NCI-H524 (cell line): ENCODE data around the gene GPR85.
"Not testable (repeated sequence)": the region's sequence is repeated elsewhere in the genome, so short reads cannot be mapped to it uniquely, and the experiment has no call there.

Source experiments
- DNase-seq, 2 experiments: peaks; one replicate each; lab custom pipeline; 2025; lab: John Stamatoyannopoulos, UW

Gene GPR85

GRCh38 chr7:113086431-113086888 is at the start of gene GPR85:
Gene GPR85 (minus strand): TSS chr7:113086827. CDS start chr7:113084721, 2,106 bp downstream.
- peak; percentile 57 to 75 for DNase-seq

GRCh38 chr7:113134025-113134424 is 47.4 kb upstream of the GPR85 start:
- DNase-seq: no peak

DNA sequence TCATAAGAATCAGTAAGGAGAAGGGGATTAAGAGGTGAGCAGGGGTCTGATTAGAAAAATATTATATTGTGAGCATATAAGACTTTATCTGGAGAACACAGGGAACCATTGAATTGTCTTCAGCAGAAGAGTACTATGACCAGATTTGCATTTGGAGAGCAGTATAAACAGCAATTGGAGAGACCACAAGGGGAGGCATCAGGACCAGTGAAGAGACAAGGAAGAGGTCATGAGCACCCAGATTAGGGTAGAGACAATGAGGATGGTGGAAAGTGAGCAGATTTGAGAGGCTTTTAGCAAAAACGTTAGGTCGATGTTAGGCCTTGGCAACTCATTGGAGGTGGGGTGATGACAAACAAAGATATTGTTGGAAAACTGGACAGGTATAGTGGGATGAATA is 44.7 kb upstream of the GPR85 start:
- no peak for DNase-seq

DNA sequence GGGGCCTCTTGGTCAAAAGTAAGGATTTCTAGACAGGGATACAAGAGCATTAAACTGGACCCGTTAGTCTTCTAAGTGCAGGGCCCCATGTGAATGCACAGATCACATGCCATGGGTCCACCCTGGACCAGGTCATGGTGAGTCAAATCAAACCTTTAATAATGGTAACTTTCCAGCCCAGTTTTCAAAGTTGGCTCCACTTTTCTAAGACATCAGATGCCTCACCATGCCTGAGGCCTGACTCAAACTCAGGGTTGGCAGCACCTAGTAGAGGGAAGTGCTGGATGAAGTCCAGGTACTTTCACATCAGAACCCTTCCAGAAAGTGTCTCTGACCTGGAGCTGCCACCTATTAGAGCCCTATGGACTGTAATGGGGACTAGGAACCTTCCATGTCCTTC is 41.4 kb upstream of the GPR85 start:
- no peak for DNase-seq

- no peak for DNase-seq
These were observed 39.1 kb upstream of the GPR85 start for GRCh38 chr7:113125728-113126127.

- peak; percentile 3 to 54 for DNase-seq
These were observed 36.1 kb upstream of the GPR85 start for GRCh38 chr7:113122744-113123143.

- DNase-seq: no peak
These were observed 34.0 kb upstream of the GPR85 start for GRCh38 chr7:113120647-113121046.

DNA sequence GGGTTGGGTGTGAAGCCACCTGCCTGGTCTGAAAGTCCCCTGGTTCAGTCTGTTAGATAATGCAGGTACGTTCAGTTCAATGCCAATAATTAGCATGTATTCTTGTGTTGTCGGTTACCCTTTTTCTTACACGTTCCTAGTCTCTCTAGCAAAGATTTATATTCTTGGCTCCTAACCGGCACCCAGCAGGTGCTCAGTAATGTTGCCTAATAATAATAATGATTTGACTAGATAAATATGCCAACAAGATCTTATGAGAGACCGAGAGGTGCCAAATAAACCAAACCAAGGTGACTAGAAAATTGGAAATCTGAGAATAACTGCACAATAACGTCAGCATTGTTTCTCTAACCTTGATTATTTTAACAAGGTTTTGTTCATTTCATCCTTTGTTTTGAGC is 32.8 kb upstream of the GPR85 start:
- DNase-seq: no peak

- peak; percentile 75 to 89 for DNase-seq
These were observed 31.7 kb upstream of the GPR85 start, which contains the start of gene SMIM30 for GRCh38 chr7:113118074-113118959. Gene SMIM30 (minus strand): TSS chr7:113118554. CDS start chr7:113117578, 976 bp downstream.

DNA sequence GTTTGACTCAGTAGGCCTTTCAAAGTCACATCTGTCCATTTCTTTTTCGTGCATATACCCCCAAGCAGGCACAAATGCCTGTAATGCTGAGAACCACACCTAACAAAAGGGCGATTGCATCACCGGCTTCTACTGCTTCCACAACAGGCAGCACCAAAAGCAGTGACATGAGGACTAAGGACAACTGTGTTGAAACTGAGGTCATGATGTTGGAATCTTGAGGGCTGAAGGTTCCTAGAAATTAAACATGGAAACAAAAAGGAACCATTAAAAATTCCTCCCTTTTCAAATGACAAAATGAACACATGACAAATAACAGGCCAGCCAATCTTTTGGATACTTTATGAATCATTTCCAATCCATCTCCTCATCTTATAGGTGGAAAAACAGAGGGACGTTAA is 30.7 kb upstream of the GPR85 start:
- not testable (repeated sequence) for DNase-seq

DNA sequence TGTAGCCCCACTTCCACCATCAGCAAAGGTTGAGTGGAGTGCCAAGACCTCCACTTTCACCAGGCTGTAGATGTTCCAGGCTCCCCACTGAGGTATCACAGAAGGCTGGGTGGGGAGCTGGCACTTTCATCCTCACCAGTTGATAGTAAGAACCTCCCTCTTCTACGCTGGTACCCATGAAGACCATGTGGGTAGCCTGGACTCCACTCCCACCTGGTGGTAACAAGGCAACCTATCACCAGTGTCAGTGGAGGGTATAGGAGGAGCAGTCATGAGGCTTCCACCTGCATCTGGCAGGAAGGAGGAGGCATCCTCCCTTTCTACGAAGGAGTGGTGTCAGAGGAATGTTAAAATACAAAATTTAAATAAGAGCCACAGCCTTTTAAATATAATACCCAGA is 27.3 kb upstream of the GPR85 start:
- DNase-seq: peak in 1 of 2 experiments; percentile 24

DNA sequence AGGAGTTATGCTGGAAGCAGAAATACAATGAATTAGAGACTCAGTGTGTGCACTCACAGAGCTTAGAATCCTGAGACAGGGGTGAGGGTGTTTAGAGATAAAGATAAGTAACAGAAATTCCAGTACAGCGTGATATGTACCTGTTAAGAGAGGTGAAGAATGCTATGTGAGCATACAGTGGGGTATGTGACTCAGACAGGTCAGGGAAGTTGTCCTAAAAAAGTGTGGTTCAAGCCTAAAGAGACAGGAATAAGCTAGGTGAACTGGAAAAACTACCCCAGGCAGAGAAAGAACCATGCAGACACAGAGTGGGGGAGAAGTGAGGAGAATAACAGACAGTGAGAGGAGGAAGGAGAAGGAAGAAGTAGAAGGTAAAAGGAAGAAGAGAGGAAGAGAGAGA is 23.1 kb upstream of the GPR85 start:
- no peak for DNase-seq

- DNase-seq: no peak
These were observed 13.5 kb upstream of the GPR85 start for GRCh38 chr7:113100121-113100603.

DNA sequence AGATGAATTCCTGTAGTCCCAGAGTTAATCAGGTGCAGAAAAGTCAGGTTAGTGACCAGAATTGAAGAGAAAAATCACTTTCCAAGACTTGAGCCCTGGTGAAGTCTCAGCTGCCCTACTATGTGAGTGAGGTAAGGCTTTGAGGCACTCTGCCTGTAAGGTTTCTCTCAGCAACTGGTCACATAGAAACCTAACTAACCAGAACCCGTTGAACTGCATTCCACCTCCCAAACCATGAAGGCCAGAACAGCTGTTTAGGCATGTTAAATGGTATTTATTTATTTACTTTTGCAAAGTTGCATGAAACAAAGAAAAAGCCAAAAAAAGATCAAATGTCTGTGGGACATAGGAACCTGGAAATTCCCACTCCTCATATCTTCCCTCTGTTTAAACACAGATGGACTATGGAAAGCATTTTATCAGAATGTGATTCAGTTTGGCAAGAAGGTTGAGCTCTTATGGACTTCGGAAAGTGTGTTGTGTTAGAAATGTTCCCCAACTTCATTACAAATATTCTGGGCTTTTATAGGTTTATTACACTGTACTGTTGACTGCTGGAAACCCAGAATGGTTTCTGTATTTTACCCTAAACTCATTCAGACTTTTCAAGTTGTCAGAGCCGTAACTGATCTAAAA is 12.8 kb upstream of the GPR85 start:
- no peak for DNase-seq

- no peak for DNase-seq
These were observed 8.1 kb upstream of the GPR85 start for GRCh38 chr7:113094517-113095249.

DNA sequence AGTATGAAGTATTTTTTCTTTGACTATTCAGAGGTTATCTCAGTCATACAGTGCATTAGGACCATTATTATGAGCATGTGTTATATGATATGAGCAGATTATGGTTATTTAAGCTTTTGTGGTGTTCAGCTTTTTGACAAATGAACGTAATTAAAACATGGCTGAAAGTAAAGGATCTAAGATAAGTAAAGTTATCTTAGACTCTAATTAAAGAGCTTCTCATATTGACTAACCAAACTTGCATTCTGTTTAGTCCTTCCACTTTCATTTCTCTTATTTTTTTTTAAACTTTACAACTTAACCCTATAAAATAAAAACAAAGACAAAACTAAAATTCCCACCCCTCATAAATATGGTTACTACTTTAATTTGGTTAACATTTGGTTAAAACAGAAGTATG is 6.9 kb upstream of the GPR85 start:
- no peak for DNase-seq

GRCh38 chr7:113092762-113093161 is 6.1 kb upstream of the GPR85 start:
- DNase-seq: no peak

DNA sequence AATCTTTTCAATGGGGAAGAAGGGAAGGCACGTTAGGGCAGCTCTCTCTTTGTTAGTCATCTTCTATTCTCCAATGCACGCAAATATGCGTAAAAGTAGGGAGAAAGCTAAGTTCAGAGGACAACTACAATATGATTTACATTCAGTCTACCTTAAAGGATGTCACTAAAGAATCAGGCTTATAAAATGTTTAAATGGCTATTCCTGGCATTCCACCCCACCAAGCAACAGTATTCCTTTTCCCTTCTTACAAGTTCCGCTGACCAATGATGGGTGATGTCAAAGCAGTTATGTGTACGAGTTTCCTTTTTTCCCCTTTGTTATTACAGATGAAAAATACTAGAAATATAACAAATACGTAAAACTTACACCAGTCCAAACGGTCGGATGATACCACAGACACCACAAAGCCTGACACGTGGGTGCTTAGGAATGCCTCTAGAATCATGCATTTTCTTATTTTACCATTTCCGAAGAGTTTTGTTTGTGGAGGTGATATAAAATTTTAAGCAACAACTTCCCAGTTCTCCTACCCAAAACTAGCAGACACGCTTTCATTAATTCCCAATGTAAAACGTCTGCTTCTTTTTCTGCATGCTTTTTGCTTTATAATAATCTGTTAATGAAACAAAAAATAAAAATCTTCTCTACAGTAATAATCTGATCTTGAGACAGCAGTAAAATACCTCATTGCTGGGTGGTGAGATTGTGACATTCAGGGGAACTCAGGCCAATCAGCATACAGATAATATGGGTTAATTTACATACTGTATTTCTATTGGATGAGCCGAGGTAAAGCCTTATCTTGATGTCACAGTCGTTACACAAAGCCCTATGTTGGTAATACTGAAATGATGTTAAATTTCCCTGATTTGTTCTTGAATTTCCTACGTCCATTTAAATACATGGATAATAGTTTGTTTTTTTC is 708 bp upstream of the GPR85 start:
- peak; percentile 69 to 83 for DNase-seq

DNA sequence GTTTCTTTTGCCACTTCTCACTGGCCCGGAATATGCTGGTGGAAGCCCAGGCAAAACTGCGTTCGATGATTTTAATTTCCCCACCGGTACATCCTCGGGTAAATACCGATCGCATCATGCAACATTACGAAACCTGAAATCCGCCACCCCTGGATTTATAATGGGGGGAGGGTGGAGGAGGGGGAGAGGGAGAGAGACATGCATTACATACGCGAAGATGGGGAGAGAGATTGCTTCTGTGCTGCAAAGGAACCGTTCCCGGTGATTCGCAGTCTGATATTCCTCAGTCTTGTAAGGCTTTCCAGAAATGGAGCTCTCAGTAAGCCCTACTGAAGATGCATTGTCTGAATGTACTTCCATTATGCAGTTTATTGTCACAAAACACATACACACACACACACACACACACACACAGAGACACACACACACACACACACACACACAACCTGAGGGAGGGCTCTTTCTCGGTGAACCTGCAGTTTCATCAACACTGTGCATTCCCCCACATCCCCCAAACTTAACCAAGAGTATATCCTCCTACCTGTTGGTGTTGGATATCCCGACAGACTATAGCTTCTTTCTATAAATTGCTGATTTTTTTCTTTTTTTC is 741 bp downstream of the GPR85 start:
- DNase-seq: peak; percentile 32 to 58

DNA sequence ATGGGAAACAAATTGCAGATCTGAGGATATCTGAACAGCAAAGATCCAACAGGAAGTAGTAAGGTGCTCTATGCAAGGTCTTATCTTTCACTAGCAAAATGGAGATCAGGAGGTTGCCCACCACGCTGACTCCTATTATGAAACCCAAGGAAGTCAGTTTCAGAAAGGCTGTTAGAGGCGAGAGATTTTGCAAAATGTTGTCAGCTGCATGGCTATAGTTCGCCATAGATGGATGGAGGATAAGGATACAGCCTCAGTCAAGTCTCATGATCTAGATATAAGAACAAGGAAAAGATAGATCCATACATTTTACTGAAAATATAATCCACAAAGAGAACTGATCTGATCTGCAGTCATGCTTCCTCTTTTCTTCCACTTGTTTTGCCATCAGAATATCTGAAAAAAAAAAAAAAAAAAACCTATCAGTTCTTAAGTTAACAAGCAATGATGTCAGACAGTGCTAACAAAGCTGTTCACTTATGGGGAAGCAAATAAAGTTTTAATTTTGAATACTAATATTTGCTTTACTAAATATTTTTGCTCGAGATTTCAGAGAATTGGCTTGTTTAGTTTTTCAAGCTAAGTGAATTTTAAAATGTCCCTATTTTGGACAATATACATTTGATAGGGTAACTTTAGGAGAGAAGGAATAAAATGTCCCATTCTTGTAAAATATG is 2.0 kb downstream of the GPR85 start:
- no peak for DNase-seq
